D341Med (cell line): ENCODE results near the gene MYPOP.
"Not testable (repeated sequence)": the region's sequence is repeated elsewhere in the genome, so short reads cannot be mapped to it uniquely, and the experiment has no call there.

ENCODE experiments used
- DNase-seq: peaks from one replicate; pipeline ENCODE4 v3.0.0; 2012; ENCODE audit warnings: low spot score

The MYPOP gene

DNA sequence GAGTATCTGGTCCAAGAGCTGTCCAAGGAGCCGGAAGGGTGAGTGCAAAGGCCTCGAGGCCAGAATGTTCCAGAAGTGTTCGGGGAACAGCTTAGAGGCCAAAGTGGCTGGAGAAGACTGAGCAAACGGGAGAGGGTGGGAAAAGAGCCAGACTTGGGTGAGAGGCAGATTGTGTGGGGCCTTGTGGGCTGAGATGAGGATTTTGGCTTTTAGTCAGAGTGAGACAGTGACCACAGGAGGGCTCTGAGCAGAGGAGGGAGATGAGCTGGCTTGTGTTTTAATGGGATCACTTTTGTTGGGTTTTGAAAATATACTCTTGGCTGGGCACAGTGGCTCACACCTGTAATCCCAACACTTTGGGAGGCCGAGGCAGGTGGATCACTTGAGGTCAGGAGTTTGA lies 6.5 kb upstream of the MYPOP start:
- no peak for DNase-seq

DNA sequence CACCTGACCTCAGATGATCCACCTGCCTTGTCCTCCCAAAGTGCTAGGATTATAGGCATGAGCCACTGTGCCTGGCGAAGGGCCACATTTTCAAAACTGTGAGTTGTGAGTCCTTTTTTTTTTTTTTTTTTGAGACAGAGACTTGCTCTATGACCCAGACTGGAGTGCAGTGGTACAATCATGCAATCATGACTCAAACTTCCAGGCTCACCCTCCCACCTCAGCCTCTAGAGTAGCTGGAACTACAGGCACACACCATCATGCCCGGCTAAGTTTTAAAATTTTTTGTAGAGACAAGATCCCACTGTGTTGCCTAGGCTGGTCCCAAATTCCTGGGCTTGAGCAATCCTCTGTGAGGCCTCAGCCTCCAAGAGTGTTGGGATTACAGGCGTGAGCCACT lies 3.8 kb upstream of the MYPOP start:
- DNase-seq = no peak

DNA sequence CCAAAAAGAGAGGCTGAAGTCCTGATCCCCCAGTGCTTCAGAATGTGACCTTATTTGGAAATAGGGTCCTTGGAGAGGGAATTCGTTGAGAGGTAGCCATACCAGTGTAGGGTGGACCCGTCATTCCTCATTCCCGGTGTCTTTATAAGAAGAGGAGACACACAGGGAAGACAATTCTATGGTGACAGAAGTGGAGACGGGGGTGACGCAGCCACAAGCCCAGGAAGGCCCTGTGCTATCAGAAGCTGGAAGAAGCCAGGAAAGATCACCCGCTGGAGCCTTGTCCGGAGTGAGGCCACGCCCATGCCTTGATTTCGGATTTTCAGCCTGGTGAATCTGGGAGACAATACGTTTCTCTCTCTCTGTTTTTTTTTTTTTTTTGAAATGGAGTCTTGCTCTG lies 2.6 kb upstream of the MYPOP start:
- DNase-seq = no peak

DNA sequence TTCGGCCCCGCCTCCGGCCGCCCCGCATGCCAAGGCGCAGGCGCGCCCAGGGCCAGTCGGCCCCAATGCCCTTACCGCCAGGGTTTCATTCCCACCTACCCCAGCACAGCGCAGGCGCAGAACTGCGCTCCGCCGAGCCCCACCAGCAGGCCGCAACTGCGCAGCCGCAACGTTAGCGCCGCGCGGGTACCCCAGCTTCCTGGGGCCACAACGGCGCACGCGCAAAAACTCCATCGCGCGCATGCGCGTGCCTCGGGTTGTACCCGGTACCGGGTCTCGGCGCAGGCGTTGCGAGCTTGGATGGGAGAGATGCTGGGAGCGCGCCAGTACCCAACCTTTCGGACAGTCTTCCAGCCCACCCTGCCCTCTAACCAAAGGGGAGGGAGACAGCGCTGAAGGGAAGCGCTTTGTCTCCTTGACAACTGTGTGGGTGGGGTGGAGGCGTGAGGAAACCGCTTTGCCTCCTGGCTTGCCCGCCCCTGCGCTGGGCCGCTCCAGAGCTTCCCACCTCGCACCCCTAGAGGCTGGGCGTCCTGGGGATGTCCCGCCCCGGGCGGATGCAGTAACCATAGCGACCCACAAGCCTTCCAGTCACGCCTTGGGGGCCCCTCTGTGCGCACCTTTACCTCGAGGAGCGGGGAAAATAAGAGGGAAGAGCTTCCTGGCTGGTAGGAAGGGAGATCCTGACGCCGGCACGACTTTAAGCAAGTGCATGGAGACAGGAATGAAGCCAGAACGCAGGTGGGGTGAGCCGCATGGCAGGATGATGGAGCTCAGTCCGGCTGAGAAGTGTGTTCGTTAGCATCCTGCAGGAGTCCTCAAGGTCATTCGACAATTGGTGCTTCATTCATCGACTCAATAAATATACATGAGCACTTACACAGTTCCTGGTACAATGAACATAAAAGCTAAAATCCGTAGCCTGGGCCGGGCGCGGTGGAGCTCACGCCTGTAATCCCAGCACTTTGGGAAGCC lies 525 bp upstream of the MYPOP start:
- DNase-seq = peak; percentile 100

DNA sequence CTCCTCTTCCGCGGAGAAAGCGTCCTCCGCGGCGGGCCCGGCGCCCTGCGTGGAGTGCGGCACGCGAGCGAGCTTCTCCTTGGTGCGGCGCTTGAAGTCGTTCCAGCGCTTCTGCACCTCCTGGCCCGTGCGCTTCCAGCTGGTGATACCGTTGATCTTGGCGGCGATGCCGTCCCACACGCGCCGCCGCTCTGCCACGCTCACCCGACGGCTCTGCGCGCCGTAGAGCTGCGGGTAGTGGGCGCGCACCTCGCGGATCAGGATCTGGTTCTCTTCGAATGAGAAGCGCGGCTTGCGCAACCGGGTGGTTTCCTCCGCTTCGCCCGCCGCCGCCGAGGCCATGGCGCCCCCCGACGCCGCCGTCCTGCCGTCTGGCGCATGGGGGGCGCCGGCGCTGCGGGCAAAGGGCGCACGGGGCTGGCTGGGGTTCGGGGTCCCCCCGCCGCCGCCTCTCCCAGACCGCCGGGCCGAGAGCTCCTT lies 941 bp downstream of the MYPOP start:
- DNase-seq = peak; percentile 73

DNA sequence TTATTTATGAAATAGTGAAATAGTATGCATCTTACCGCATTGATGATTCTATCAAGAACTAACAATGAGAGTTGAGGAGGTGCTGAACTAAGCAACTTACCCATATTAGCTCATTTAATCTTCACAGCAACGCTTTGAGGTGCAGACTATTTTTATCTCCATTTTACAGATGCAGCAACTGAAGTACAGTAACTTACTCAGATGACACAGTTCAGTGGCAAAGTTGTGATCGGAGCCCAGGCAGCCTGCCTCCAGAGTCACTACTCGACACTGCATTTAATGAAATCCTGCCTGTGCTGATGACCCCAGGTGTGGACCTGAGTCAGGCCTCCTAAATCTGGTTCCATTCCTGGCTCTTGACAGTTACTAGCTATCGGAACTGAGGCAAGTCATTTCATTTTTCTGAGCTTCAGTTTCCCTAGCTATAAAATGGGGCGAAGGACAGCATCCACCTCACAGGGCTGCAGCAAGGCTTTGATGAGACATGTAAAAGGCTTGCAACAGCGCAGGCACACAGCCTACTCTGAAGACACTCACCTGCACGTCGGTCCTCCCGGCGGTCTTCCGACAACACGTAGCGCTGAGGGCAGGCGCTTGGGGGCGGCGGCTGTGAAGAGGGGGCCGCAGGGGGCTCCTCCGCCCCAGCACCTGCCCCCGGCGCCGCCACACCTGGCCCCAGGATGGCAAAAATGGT lies 1.5 kb downstream of the MYPOP start:
- DNase-seq = peak; percentile 19

DNA sequence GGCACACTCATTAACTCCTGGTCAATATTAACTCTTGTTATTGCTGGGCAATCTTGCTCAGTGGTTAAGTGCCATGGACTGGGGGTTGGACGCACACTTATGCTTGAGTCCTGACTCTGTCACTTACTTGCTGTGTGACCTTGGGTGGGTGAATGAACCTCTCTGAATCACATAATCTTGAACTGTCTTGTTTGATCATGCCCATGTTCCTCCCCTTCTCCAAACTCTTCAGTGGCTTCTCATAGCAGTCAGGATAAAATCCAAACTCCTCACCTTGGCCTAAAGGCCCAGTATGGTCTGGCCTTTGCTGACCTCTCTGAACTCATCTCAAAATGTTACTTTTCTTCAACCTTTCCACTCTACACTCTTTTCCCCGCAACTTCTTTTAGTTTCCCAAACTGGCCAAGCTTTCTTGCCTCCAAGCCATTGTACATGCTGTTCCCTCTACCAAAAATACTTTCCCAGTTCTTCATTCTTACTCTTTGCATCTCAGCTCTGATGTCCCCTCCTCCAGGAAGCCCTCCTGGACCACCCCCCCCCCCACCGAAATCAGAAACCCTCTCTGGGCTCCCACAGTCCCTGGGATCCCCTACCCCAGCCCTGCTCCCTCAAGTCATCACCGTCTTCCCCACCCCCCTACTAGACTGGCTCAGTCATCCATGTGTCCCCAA lies 2.4 kb downstream of the MYPOP start:
- DNase-seq = peak; percentile 7

DNA sequence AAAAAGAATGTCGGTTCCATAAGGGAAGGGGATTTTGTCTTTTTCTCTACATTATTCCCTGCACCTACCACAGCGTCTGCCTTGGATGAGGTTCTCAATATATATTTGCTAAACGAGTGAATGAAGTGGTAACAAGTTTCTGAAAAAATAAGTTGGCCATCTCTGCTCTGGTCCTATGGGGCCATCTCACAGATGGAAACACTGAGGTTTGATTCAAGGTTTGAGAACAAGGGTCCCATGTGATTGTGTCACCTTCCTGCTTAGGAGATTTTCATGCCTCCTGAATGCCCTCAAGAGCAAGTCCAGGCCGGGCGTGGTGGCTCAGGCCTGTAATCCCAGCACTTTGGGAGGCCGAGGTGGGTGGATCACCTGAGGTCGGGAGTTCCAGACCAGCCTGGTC lies 3.2 kb downstream of the MYPOP start:
- no peak for DNase-seq

DNA sequence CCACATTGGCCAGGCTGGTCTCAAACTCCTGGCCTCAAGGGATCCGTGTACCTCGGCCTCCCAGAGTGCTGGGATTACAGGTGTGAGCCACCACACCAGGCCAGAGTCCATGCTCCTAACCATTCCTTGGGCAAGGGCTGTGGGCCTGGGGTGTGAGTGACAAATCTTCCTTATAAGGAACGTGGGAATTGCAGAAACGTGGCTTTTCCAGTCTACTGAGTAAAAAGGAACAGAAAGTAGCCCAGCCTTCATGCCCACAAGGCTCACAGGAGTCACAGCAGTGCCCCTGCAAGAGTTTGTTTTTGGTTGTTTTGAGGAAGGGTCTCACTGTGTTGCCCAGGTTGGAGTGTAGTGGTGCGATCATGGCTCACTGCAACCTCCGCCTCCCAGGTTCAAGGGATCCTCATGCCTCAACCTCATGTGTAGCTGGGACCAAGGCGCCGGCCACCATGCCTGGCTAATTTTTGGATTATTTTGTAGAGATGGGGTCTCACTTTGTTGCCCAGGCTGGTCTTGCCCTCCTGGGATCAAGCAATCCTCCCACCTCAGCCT lies 5.1 kb downstream of the MYPOP start:
- no peak for DNase-seq

DNA sequence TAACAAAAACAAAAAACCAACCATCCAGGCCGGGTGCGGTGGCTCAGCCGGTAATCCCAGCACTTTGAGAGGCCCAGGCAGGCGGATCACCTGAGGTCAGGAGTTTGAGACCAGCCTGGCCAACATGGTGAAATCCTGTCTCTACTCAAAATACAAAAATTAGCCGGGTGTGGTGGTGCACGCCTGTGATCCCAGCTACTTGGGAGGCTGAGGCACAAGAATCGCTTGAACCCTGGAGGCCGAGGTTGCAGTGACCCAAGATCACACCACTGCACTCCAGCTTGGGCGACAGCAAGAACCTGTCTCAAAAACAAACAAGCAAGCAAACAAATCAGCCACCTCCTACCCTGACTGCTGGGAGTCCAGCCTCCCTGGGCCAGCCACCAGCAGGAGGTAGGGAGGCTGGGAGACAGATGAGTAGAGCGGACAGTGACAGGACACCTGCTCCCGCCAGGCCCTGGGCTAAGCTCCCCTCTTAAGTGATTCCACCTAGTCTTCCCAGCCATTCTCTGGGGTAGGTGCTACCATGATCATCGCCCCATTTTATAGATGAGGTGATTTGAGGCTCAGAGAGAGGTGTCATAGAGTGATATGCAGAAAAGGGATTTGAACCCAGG lies 6.3 kb downstream of the MYPOP start:
- not testable (repeated sequence) for DNase-seq

DNA sequence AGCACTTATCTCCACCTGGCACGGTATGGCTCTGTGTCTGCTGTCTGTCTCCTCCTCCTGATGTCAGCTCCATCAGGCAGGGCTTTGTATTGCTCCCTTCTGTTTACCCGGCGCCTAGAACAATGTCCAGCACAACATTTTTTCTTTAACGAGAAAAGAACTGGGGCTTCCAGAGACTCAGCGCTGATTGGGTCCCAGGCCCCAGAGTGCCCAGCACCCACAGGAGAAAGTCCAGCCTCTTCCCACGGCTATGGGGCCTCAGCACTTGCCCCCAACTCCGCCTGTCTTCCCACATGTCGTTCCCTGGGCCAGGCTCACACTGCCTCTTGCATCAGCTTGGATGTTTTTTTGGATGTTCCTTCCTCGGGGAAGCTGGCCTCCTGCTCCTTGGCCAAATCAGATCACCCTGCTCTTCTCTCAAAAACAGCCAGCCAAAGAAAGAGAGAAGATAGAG lies 6.9 kb downstream of the MYPOP start:
- no peak for DNase-seq

DNA sequence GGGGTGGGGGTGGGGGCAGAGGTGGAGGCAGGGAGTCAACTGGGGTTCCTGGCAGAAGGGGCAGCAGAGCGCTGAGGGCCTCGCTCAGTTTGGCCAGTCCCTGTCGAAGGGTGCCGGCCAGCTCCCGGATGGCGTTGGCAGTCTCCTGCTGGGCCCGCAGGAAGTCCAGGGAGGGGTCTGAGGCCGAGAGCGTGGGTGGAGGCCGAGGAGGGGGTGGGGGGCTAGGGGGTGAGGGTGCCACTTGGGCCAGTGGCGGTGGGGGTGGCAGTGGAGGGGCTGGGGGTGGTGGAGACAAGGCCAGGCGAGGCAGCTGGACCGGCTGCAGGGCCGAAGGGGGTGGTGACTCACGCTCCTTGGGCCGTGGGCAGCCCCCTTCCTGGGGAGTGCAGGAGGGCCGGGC lies 11.5 kb downstream of the MYPOP start:
- DNase-seq = no peak

DNA sequence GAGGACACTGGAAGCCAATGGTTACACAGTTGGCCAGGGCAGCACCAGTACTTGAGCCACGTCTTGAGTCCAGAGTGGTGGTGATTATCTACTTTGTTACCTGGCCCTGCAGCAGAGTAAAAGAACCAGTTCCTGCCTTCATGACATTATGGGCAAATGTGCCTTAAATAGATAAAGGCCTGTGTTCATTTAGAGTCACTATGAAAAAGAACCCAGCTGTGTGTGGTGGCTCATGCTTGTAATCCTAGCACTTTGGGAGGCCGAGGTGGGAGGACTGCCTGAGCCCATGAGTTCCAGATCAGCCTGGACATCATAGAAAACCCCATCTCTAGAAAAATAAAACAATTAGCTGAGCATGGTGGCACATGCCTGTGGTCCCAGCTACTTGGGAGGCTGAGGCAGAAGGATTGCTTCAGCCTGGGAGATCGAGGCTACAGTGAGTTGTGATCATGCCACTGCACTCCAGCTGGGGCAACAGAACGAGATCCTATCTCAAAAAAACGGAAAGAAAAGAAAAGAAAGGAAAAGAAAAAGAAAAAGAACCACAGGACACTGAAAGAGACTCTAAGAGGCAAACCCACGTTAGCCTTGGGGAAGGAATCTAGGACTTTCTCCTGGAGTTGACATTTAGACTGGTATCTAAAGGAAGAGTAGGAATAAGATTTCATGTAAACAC lies 13.1 kb downstream of the MYPOP start:
- no peak for DNase-seq

DNA sequence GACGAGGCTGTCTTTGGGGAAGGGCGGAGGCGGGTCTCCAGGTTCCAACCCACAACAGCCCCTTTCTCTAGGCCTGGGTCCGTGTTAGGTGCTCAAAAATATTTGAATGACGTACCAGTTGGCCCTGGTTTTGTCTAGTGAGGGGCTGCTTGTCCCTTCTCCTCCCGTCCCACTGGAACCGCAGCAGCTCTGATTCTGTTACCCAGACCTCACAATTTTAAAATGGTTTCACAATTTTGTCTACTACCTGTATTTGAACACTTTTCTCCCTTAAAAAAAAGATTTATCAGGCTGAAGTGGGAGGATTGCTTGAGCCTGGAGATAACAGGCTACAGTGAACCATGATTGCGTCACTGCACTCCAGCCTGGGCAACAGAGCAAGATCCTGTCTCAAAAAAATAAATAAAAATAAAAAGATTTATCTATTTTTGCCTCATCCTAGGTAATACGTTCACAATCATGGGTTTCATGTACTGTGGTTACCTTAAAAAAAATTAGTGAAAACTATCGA lies 15.2 kb downstream of the MYPOP start:
- DNase-seq = no peak

DNA sequence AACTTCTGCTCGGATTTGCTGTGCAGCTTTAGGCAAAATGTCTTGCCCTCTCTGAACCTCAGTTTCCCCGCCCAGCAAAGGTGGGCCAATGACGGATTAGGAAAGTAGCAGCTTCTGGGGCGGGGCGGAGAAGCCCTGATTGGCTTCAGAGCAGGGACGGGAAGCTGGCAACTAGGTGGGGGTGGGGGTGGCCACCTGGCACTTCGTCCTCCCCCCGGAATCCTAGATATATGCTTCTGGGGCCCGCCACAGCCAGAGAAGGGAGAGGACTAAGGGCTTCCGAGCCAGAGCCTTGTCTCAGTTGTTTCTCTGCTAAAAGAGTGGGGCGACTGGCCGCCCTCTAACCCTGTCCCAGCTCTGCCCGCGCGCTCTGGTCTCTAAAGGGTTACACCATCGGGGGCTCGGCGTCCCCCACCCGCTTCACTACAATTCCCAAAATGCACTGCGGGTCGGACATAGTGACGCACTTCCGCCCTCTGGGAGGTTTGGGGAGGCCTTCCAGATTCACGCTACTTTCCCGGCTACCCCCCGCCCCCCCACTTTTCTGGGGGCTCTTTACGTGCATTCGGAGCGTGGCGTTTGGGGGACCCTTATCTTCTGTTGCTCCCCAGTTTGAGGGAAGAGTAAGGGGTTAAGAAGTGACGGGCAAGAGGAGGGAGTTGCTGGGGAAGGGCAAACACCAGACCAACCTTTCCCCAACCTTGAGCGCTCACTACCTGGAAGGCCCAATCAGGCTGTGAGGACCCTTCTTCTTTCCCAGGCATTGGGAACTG lies 15.8 kb downstream of the MYPOP start:
- DNase-seq = peak; percentile 93

DNA sequence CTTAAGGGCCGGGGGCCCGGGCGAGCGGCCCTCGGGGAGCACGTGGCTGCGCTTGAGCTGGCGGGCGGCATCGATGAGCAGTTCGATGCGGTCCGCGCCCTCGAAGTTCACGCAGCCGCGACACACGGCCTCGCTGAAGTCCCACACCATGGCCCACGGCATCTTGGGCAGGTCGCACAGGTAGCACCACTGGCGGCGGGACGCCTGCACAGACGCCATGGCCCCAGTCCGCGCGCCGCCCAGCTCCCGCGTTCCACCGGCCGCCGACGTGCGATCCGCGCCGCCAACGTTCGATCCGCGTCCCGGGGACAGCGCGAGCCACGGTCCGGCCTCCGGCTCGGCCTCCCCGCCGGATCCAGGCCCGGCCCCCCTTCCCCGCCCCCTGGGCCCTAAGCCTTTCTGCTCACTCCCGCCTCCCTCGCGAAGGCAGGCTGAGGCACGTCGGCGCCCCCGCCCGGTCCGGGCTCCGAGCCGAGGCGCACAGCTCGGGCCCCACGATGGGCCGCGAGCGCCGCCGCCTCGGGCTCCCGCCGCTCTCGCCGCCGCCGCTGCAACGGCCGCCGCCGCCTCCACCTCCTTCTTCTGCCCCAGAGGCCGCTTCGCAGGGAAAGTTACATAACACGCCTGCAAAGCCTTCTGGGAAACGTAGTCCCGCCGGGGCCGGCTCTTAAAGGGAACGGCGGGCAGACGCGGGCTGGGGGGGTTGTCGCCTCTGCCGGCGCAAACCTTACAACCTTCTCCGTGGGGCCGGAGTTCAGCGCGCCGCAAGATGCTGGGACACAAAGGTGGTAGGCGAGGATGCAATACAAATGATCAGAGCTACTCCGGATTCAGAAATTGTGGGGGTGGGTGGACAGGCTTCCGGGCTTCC lies 16.6 kb downstream of the MYPOP start, which contains the start of gene IRF2BP1:
IRF2BP1 (minus strand) TSS at position 586 of the 871 bp plus-strand sequence; CDS start at position 219, 367 bp downstream.
- peak; percentile 92 for DNase-seq

DNA sequence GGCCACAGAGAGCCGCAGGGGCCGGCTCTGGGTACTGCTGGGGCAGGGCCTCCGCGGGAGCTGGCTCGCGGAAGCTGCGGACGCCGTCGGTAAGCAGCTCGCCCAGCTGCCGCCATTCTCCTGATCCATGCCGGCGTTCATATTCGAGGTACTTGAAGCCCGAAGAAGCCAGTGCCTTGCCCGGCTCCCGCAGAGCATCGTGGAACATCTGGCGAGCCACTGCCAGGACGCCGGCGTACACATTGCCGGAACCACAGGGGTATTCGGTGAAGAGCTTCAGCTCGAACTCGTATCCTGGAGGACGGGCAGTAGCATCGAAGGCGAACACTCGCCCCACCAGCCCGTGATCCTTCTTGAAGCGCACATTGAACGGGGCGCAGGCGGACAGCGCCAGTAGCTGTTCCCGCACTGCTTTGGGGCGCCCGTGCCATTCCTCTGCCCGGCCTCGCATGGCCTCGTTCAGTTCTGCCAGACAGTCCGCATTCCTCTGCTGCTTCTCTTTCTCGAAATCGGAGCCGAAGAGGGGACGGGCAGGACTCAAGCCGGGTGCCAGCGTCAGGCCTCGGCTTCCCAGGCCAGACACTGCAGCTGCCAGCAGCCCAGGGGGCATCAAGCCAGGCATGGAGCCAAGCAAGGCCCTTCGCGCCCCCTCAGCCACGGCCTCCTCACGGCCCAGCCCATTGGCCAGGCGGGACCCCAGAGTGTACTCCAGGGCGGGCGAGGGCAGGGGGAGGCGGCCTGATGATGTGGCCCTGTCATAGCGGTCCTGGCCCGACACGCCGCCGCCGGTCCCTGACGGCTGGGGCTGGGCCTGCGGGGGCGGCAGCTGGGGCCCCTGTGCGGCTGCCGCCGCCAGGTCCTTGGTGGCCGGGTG lies 17.5 kb downstream of the MYPOP start:
- DNase-seq = peak; percentile 57
